Measurements from ENCODE around the gene TGFB2. TPM values are rescaled to one million over a fixed set of nuclear protein-coding genes. Genes with fewer than 3 reads are reported as not detected.

TGFB2 gene
- total and polyA plus RNA-seq, 2 experiments from 2014 or later = 0.31 to 1.4 TPM

DNA sequence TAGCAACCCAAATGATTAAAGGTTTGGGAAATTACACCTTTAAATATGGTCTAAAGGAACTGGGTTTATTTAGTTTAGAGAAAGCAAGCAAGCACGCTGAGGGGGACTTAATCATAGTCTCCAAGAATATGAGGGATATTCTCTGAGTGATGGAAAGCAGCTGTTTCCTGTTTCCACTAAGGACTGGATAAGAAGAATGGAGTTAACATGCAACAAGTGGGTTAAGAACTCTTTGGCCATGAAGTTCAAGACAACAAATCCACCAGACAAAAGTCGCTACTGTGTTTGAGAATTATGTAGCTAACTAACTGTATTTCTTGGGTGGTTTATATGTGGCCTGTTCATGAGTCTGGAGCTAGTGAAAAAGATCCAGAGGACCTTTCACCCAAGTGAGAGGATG is 85.7 kb downstream of the TGFB2 start:
- H3K36me3 ChIP-seq (ENCODE audit: insufficient read depth) = no peaks in the 10 kb centered on the region
- no peaks in the 10 kb centered on the region for H3K4me1 ChIP-seq (ENCODE audit: insufficient read depth)
- H3K79me2 ChIP-seq (replicated peaks; ENCODE audit: insufficient read depth) = no peaks in the 10 kb centered on the region
- Mint-ChIP-seq H3K4me1 (no peaks in the 10 kb centered on the region), H3K9me3 (no peaks in the 10 kb centered on the region), H3K27me3 (ENCODE audit: insufficient read depth, low read depth, poor library complexity) (no peaks in the 10 kb centered on the region), H3K27ac (no peak overlapping the region), H3K4me3 (no peak overlapping the region), H3K36me3 (ENCODE audit: low read depth) (no peaks in the 10 kb centered on the region)
- ATAC-seq = no peak
- H4K20me1 ChIP-seq (replicated peaks; ENCODE audit: insufficient read depth) = no peaks in the 10 kb centered on the region
- no peaks in the 10 kb centered on the region for H3K9me2 ChIP-seq (ENCODE audit: insufficient read depth)
- no peak overlapping the region for H3K4me2 ChIP-seq
- H3K27me3 ChIP-seq (ENCODE audit: insufficient read depth) = no peaks in the 10 kb centered on the region
- H3K27ac ChIP-seq (ENCODE audit: low read depth) = no peak overlapping the region
- H2AFZ ChIP-seq = no peak overlapping the region
- DNase-seq (ENCODE audit: low spot score) = no peak
- no peak overlapping the region for H3K4me3 ChIP-seq
- no peaks in the 10 kb centered on the region for H3F3A ChIP-seq (replicated peaks; ENCODE audit: low read depth)
- TF ChIP-seq JUNB (IDR thresholded peaks at IDR 0.05; ENCODE audit: unreplicated experiment) (no peak), CREB1 (CRISPR knock-in tag; IDR thresholded peaks at IDR 0.05; ENCODE audit: low read depth) (no peak), NANOG (IDR thresholded peaks at IDR 0.05; ENCODE audit: borderline replicate concordance) (no peak), POLR2AphosphoS5 (IDR thresholded peaks at IDR 0.05; ENCODE audit: low read depth) (no peak), STAT1 (IDR thresholded peaks at IDR 0.05; ENCODE audit: unreplicated experiment) (no peak), EZH2 (IDR thresholded peaks at IDR 0.05; ENCODE audit: low read depth, unreplicated experiment) (no peak), ZNF331 (CRISPR knock-in tag; IDR thresholded peaks at IDR 0.05; ENCODE audit: low read depth) (no peak), ZNF114 (CRISPR knock-in tag; IDR thresholded peaks at IDR 0.05) (no peak), ZNF462 (CRISPR knock-in tag; IDR thresholded peaks at IDR 0.05) (no peak), EZH2phosphoT487 (IDR thresholded peaks at IDR 0.05; ENCODE audit: unreplicated experiment) (no peak), REST (IDR thresholded peaks at IDR 0.05; ENCODE audit: unreplicated experiment) (no peak)
- TF ChIP-seq, protein P1, sequence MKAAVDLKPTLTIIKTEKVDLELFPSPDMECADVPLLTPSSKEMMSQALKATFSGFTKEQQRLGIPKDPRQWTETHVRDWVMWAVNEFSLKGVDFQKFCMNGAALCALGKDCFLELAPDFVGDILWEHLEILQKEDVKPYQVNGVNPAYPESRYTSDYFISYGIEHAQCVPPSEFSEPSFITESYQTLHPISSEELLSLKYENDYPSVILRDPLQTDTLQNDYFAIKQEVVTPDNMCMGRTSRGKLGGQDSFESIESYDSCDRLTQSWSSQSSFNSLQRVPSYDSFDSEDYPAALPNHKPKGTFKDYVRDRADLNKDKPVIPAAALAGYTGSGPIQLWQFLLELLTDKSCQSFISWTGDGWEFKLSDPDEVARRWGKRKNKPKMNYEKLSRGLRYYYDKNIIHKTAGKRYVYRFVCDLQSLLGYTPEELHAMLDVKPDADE (IDR thresholded peaks at IDR 0.05) = no peak
- TF ChIP-seq, protein P2, sequence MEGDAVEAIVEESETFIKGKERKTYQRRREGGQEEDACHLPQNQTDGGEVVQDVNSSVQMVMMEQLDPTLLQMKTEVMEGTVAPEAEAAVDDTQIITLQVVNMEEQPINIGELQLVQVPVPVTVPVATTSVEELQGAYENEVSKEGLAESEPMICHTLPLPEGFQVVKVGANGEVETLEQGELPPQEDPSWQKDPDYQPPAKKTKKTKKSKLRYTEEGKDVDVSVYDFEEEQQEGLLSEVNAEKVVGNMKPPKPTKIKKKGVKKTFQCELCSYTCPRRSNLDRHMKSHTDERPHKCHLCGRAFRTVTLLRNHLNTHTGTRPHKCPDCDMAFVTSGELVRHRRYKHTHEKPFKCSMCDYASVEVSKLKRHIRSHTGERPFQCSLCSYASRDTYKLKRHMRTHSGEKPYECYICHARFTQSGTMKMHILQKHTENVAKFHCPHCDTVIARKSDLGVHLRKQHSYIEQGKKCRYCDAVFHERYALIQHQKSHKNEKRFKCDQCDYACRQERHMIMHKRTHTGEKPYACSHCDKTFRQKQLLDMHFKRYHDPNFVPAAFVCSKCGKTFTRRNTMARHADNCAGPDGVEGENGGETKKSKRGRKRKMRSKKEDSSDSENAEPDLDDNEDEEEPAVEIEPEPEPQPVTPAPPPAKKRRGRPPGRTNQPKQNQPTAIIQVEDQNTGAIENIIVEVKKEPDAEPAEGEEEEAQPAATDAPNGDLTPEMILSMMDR (conservative IDR thresholded peaks at IDR 0.05; ENCODE audit: low read depth in 2 of 2) = no peak

Measured in GM23338 (cell line).